Keratinocyte (primary cell): ENCODE data around the gene CDC25A. TPM values are rescaled to one million over a fixed set of nuclear protein-coding genes. Genes with fewer than 3 reads are reported as not detected.

Experiments used
- DNase-seq: peaks from one replicate; pipeline ENCODE4 v3.0.0-alpha.2; 2011; ENCODE audit warnings: low read depth, missing footprints, low spot score
- FAIRE-seq: peaks from 2 replicates; lab custom pipeline; 2011; peaks lifted over from hg19 to GRCh38; lab: Jason Lieb, UNC
- H2AFZ ChIP-seq: 2 replicates; pipeline ENCODE4 v1.6.0; 2012; ENCODE audit warnings: low read length, control low read depth, inconsistent platforms; ENCODE audit not compliant: control insufficient read depth
- H3K27ac ChIP-seq: 2 replicates; pipeline ENCODE4 v1.5.1; 2011; ENCODE audit warnings: low read length; ENCODE audit not compliant: control insufficient read depth, insufficient read depth
- H3K27me3 ChIP-seq: 3 replicates; pipeline ENCODE4 v1.6.0; 2011; ENCODE audit warnings: low read length; ENCODE audit not compliant: control insufficient read depth, insufficient read depth; ENCODE audit errors: extremely low read depth
- H3K36me3 ChIP-seq, 2 experiments: 2 replicates in 1 of 2; 3 replicates in 1 of 2; pipeline ENCODE4 v1.5.1; 2011; ENCODE audit warnings: low read length in 2 of 2, mild to moderate bottlenecking in 1 of 2; ENCODE audit not compliant: control insufficient read depth in 2 of 2, insufficient read depth in 2 of 2; ENCODE audit errors: extremely low read depth in 1 of 2
- H3K4me1 ChIP-seq: 3 replicates; pipeline ENCODE4 v1.5.1; 2011; ENCODE audit warnings: low read length; ENCODE audit not compliant: control insufficient read depth, insufficient read depth; ENCODE audit errors: extremely low read depth
- H3K4me2 ChIP-seq: 3 replicates; pipeline ENCODE4 v1.6.0; 2011; ENCODE audit warnings: low read depth, low read length; ENCODE audit not compliant: control insufficient read depth, insufficient read depth; ENCODE audit errors: extremely low read depth
- H3K4me3 ChIP-seq, 3 experiments: fragments of 200-600 bp in 1 of 3; sonication (generic) in 1 of 3; 2 replicates in 2 of 3; 3 replicates in 1 of 3; pipeline ENCODE4 v1.5.1; 2011 to 2016; ENCODE audit warnings: low read length in 3 of 3, mild to moderate bottlenecking in 3 of 3, control low read depth in 2 of 3, inconsistent platforms in 1 of 3, low read depth in 1 of 3, mixed read lengths in 1 of 3, mixed run types in 1 of 3, moderate library complexity in 1 of 3; ENCODE audit not compliant: control insufficient read depth in 2 of 3, insufficient read depth in 2 of 3; ENCODE audit errors: extremely low read depth in 1 of 3
- H3K79me2 ChIP-seq: 2 replicates; pipeline ENCODE4 v1.6.0; 2012; ENCODE audit warnings: low read length; ENCODE audit not compliant: control insufficient read depth, insufficient read depth
- H3K9ac ChIP-seq: 3 replicates; pipeline ENCODE4 v1.6.0; 2011; ENCODE audit warnings: low read length; ENCODE audit not compliant: control insufficient read depth, insufficient read depth; ENCODE audit errors: extremely low read depth
- H3K9me1 ChIP-seq: 3 replicates; pipeline ENCODE4 v1.6.0; 2011; ENCODE audit warnings: low read length; ENCODE audit not compliant: control insufficient read depth, insufficient read depth; ENCODE audit errors: extremely low read depth
- H3K9me3 ChIP-seq: 2 replicates; pipeline ENCODE4 v1.5.1; 2012; ENCODE audit warnings: low read depth, low read length; ENCODE audit not compliant: control insufficient read depth
- H4K20me1 ChIP-seq: 3 replicates; pipeline ENCODE4 v1.6.0; 2011; ENCODE audit warnings: low read length; ENCODE audit not compliant: control insufficient read depth, insufficient read depth; ENCODE audit errors: extremely low read depth
- CTCF ChIP-seq, 3 experiments: IDR thresholded peaks in 1 of 3; conservative IDR thresholded peaks in 1 of 3; optimal IDR thresholded peaks in 1 of 3; 2 replicates in 2 of 3; 3 replicates in 1 of 3; pipeline versions ENCODE3 to v1.5.1; 2011; ENCODE audit warnings: low read length in 3 of 3, mild to moderate bottlenecking in 3 of 3, moderate library complexity in 2 of 3, control low read depth in 1 of 3, inconsistent platforms in 1 of 3; ENCODE audit not compliant: insufficient read depth in 2 of 3; ENCODE audit errors: extremely low read depth in 1 of 3
- EZH2 ChIP-seq: IDR thresholded peaks from one replicate; pipeline ENCODE4 v1.6.1; 2012; ENCODE audit warnings: inconsistent platforms, mild to moderate bottlenecking, low read length, moderate library complexity
- dilution Hi-C: fragments of 300-500 bp; cut with MboI; formaldehyde crosslinking; loops from one replicate; pipeline ENCODE4 v1.7.0; 2020; ENCODE audit warnings: low sequenced_read_pairs; ENCODE audit not compliant: extremely low pct_ligation_motif_present
- polyA minus RNA-seq, 3 experiments: library from RNA; depleted of rRNA, polyadenylated mRNA; stranded (reverse); fragments of >200 nt; gene quantifications; 1 replicate in 1 of 3; 2 replicates in 1 of 3; 3 replicates in 1 of 3; pipeline ENCODE4 v1.2.3, GENCODE V29; 2011
- polyA plus RNA-seq, 5 experiments: library from polyadenylated mRNA; depleted of rRNA in 3 of 5; stranded (reverse) in 3 of 5; stranded (forward) in 1 of 5; unstranded in 1 of 5; fragments of >200 nt; gene quantifications; 1 replicate in 1 of 5; 2 replicates in 3 of 5; 3 replicates in 1 of 5; pipeline versions ENCODE4 v1.2.1 to v1.2.3, GENCODE V29; 2011 to 2012; ENCODE audit warnings: missing spikeins in 2 of 5, low read depth in 1 of 5, low replicate concordance in 1 of 5

The CDC25A gene
- 1.7 to 6.2 TPM (median 5.5 TPM) in 3 replicates for polyA plus RNA-seq
- polyA plus RNA-seq (2011; ENCODE audit: low read depth): 0.25 TPM
- 1.9 and 2.5 TPM in 2 replicates for polyA plus RNA-seq (2011; cell fraction: cytosol; rRNA removed)
- polyA plus RNA-seq (2011; cell fraction: nucleus; rRNA removed): 1.6 and 2.5 TPM in 2 replicates
- 0.37 and 7.6 TPM in 2 replicates for polyA plus RNA-seq (2012; ENCODE audit: low replicate concordance)
- 4.0 to 5.6 TPM (median 5.2 TPM) in 3 replicates for polyA minus RNA-seq
- 9.4 TPM for polyA minus RNA-seq (2011; cell fraction: cytosol; rRNA and poly(A)+ RNA removed)
- 1.2 and 1.6 TPM in 2 replicates for polyA minus RNA-seq (2011; cell fraction: nucleus; rRNA and poly(A)+ RNA removed)

DNA sequence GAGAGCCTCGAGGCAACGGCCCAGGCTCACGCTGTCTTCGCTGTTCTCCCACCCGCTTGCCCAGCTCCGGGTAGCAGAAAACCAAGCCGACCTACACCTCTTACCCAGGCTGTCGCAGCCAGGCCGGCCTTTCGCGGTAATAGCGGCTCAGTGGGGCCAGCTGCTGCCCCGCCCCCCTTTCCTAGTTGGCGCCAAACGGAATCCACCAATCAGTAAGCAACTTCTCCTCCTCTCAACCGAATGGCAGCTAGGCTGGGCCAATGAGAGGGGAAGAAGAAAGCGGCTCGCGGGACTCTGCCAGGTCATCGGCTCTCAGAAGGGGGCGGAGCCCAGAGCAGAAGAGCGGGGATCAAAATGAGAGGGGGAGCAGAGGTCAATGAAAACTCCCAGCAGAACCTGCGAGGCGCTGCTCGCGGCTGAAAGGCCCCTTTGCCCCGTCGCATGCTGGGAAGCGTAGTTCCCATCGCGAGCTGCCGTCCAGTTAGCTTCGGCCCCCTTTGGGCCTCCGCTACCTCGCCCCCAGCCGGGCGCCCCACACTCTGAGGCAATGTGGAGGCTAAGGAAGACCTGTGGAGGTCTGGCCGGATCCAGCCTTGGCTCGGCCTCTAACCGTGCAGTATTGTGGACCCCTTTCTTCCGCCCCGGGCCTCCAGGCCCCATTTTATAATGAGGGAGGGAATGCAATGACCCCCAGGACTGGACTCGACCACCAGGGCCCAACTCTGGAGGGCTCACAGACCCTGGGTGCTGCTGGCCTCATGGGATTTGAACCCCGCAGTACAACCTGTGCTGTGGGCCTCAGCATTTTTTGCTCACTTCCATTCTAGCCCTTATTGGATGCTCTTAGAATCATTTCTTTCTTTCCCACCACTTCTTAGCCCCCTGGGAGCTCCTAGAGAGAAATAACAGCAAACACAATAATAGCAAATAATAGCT, at the start of gene CDC25A:
TSS of gene CDC25A (minus strand) at position 152 of the 936 bp plus-strand sequence. CDS start 470 bp downstream, outside the sequence.
- TF ChIP-seq CTCF (optimal IDR thresholded peaks at IDR 0.05 in 1 of 3, IDR thresholded peaks at IDR 0.05 in 1 of 3, conservative IDR thresholded peaks at IDR 0.05 in 1 of 3; ENCODE audit: extremely low read depth in 1 of 3, insufficient read depth in 2 of 3, low read length in 3 of 3) (no peak), EZH2 (no peak)
- H3K9me3 ChIP-seq: no peaks in the 10 kb centered on the region
- peak within 1 kb of the TSS; percentile 98 for H2AFZ ChIP-seq
- H3K27me3 ChIP-seq: no peaks in the 10 kb centered on the region
- FAIRE-seq: peak; percentile 70
- peak within 1 kb of the TSS; percentile 74 to 90 (median 81) for H3K4me3 ChIP-seq
- peak within 1 kb of the TSS; percentile 53 for H3K27ac ChIP-seq
- H3K4me2 ChIP-seq: peak within 1 kb of the TSS; percentile 98
- peak; percentile 90 for DNase-seq
- H3K9ac ChIP-seq: peak within 1 kb of the TSS; percentile 88
- peaks cover 23% of the 10 kb centered on the region for H3K4me1 ChIP-seq
- dilution Hi-C loops: no loop called here
- no peaks in the 10 kb centered on the region for H4K20me1 ChIP-seq
- H3K79me2 ChIP-seq: peaks cover 20% of the 10 kb centered on the region
- H3K9me1 ChIP-seq: peaks cover 4% of the 10 kb centered on the region
- peaks cover 0 to 11% of the 10 kb centered on the region in 2 experiments for H3K36me3 ChIP-seq

- Histone ChIP-seq H3K79me2 (no peaks in the 10 kb centered on the region), H3K4me3 (no peak overlapping the region), H3K9ac (no peak overlapping the region), H3K9me1 (no peaks in the 10 kb centered on the region), H3K4me1 (peaks cover 8% of the 10 kb centered on the region), H4K20me1 (no peaks in the 10 kb centered on the region), H3K36me3 (no peaks in the 10 kb centered on the region), H3K9me3 (no peaks in the 10 kb centered on the region), H2AFZ (no peak overlapping the region), H3K27me3 (no peaks in the 10 kb centered on the region), H3K27ac (no peak overlapping the region), H3K4me2 (no peak overlapping the region)
- dilution Hi-C loops: no loop called here
- no peak for DNase-seq
- TF ChIP-seq CTCF (optimal IDR thresholded peaks at IDR 0.05 in 1 of 3, IDR thresholded peaks at IDR 0.05 in 1 of 3, conservative IDR thresholded peaks at IDR 0.05 in 1 of 3; ENCODE audit: extremely low read depth in 1 of 3, insufficient read depth in 2 of 3, low read length in 3 of 3): no peak
- no peak for TF ChIP-seq EZH2
- FAIRE-seq: no peak
Observed at GRCh38 chr3:48236531-48236930, 48.3 kb upstream of the CDC25A start.
